H9 (cell line): ENCODE results near the gene SHISA4. TPM values are rescaled to one million over a fixed set of nuclear protein-coding genes. Genes with fewer than 3 reads are reported as not detected.

Experiments
- DNase-seq: peaks from one replicate; pipeline ENCODE4 v3.0.0-alpha.2; 2017
- H2AFZ ChIP-seq: one replicate; pipeline ENCODE4 v1.6.1; 2013; ENCODE audit warnings: mild to moderate bottlenecking, low read length, control low read depth, moderate library complexity
- H2AK5ac ChIP-seq: 2 replicates; pipeline ENCODE4 v1.6.1; 2013; ENCODE audit warnings: low read length, control low read depth, mixed read lengths; ENCODE audit not compliant: insufficient read length
- H2BK120ac ChIP-seq: one replicate; pipeline ENCODE4 v1.6.1; 2013; ENCODE audit warnings: low read depth, mild to moderate bottlenecking, low read length, control low read depth, inconsistent platforms; ENCODE audit not compliant: poor library complexity, severe bottlenecking
- H2BK12ac ChIP-seq: 2 replicates; pipeline ENCODE4 v1.6.1; 2013; ENCODE audit warnings: low read length, control low read depth, mixed read lengths, low read depth; ENCODE audit not compliant: insufficient read length
- H2BK15ac ChIP-seq: 2 replicates; pipeline ENCODE4 v1.6.1; 2013; ENCODE audit warnings: low read depth, low read length, control low read depth
- H2BK20ac ChIP-seq: one replicate; pipeline ENCODE4 v1.6.1; 2013; ENCODE audit warnings: low read depth, mild to moderate bottlenecking, low read length, control low read depth, inconsistent platforms; ENCODE audit not compliant: poor library complexity, severe bottlenecking
- H2BK5ac ChIP-seq: 2 replicates; pipeline ENCODE4 v1.6.1; 2013; ENCODE audit warnings: low read length, control low read depth, mixed read lengths; ENCODE audit not compliant: insufficient read length
- H3K14ac ChIP-seq: 2 replicates; pipeline ENCODE4 v1.6.1; 2013; ENCODE audit warnings: low read length, control low read depth; ENCODE audit not compliant: insufficient read depth
- H3K18ac ChIP-seq: 2 replicates; pipeline ENCODE4 v1.6.1; 2013; ENCODE audit warnings: low read depth, mild to moderate bottlenecking, mixed read lengths, low read length, control low read depth; ENCODE audit not compliant: insufficient read length
- H3K23ac ChIP-seq: 2 replicates; pipeline ENCODE4 v1.6.1; 2013; ENCODE audit warnings: low read length, control low read depth, mixed read lengths, low read depth; ENCODE audit not compliant: insufficient read length
- H3K23me2 ChIP-seq: 2 replicates; pipeline ENCODE4 v1.6.1; 2013; ENCODE audit warnings: low read depth, mild to moderate bottlenecking, mixed read lengths, low read length, control low read depth; ENCODE audit not compliant: insufficient read length, poor library complexity, severe bottlenecking
- H3K27ac ChIP-seq: 2 replicates; pipeline ENCODE4 v1.5.1; 2013; ENCODE audit warnings: low read length, control low read depth, mixed read lengths, low read depth; ENCODE audit not compliant: insufficient read length
- H3K27me3 ChIP-seq: 2 replicates; pipeline ENCODE4 v1.6.1; 2013; ENCODE audit warnings: low read length, control low read depth, inconsistent platforms; ENCODE audit not compliant: insufficient read depth
- H3K4ac ChIP-seq: 2 replicates; pipeline ENCODE4 v1.6.1; 2013; ENCODE audit warnings: low read depth, mild to moderate bottlenecking, control low read depth, inconsistent platforms, low read length, moderate library complexity
- H3K4me1 ChIP-seq: 2 replicates; pipeline ENCODE4 v1.6.1; 2013; ENCODE audit warnings: low read length, control low read depth, inconsistent platforms; ENCODE audit not compliant: insufficient read depth
- H3K4me2 ChIP-seq: 2 replicates; pipeline ENCODE4 v1.6.1; 2013; ENCODE audit warnings: low read length, control low read depth, mixed read lengths; ENCODE audit not compliant: insufficient read length, insufficient read depth
- H3K56ac ChIP-seq: 2 replicates; pipeline ENCODE4 v1.6.1; 2013; ENCODE audit warnings: low read depth, mild to moderate bottlenecking, mixed read lengths, low read length, control low read depth; ENCODE audit not compliant: insufficient read length
- H3K79me1 ChIP-seq: 2 replicates; pipeline ENCODE4 v1.6.1; 2013; ENCODE audit warnings: low read depth, mild to moderate bottlenecking, moderate library complexity, low read length, control low read depth, inconsistent platforms; ENCODE audit not compliant: insufficient read depth, poor library complexity, severe bottlenecking
- H3K79me2 ChIP-seq: 2 replicates; pipeline ENCODE4 v1.6.1; 2013; ENCODE audit warnings: low read length, control low read depth, inconsistent platforms; ENCODE audit not compliant: insufficient read depth
- H3K9ac ChIP-seq: 2 replicates; pipeline ENCODE4 v1.6.1; 2013; ENCODE audit warnings: low read length, control low read depth, mixed read lengths; ENCODE audit not compliant: insufficient read length; ENCODE audit errors: extremely low read depth
- H3K9me3 ChIP-seq: one replicate; pipeline ENCODE4 v1.6.1; 2013; ENCODE audit warnings: low read depth, low read length, inconsistent platforms; ENCODE audit not compliant: control insufficient read depth
- H3T11ph ChIP-seq: one replicate; pipeline ENCODE4 v1.6.1; 2013; ENCODE audit warnings: mild to moderate bottlenecking, low read length, control low read depth, inconsistent platforms
- H4K20me1 ChIP-seq: one replicate; pipeline ENCODE4 v1.6.1; 2013; ENCODE audit not compliant: control insufficient read depth, insufficient read length, insufficient read depth
- H4K5ac ChIP-seq: 2 replicates; pipeline ENCODE4 v1.6.1; 2013; ENCODE audit warnings: low read depth, mild to moderate bottlenecking, mixed read lengths, low read length, control low read depth; ENCODE audit not compliant: insufficient read length
- H4K8ac ChIP-seq: replicated peaks from 2 replicates; pipeline ENCODE4 v1.6.1; 2013; ENCODE audit warnings: low read length, control low read depth, mixed read lengths, low read depth; ENCODE audit not compliant: insufficient read length
- H4K91ac ChIP-seq: 2 replicates; pipeline ENCODE4 v1.6.1; 2013; ENCODE audit warnings: low read depth, mild to moderate bottlenecking, moderate library complexity, mixed read lengths, low read length, control low read depth; ENCODE audit not compliant: insufficient read length
- H3K27ac Mint-ChIP-seq, 3 experiments: 2 replicates in 2 of 3; 3 replicates in 1 of 3; pipeline ENCODE4 v1.8.0; 2020 to 2021; ENCODE audit warnings: mixed read lengths in 3 of 3, mild to moderate bottlenecking in 1 of 3, moderate library complexity in 1 of 3
- H3K27me3 Mint-ChIP-seq: 2 replicates; pipeline ENCODE4 v1.8.0; 2021; ENCODE audit warnings: low read depth, mild to moderate bottlenecking, moderate library complexity, mixed read lengths
- H3K36me3 Mint-ChIP-seq, 3 experiments: 2 replicates in 2 of 3; 3 replicates in 1 of 3; pipeline ENCODE4 v1.8.0; 2020 to 2021; ENCODE audit warnings: low read depth in 3 of 3, mixed read lengths in 3 of 3; ENCODE audit not compliant: insufficient read depth in 1 of 3
- H3K4me1 Mint-ChIP-seq, 2 experiments: 2 replicates each; pipeline ENCODE4 v1.8.0; 2020; ENCODE audit warnings: mixed read lengths in 2 of 2
- H3K4me3 Mint-ChIP-seq, 2 experiments: 2 replicates in 1 of 2; 3 replicates in 1 of 2; pipeline ENCODE4 v1.8.0; 2020 to 2021; ENCODE audit warnings: mild to moderate bottlenecking in 2 of 2, mixed read lengths in 2 of 2, moderate library complexity in 1 of 2
- H3K9me3 Mint-ChIP-seq, 2 experiments: 2 replicates in 1 of 2; 3 replicates in 1 of 2; pipeline ENCODE4 v1.8.0; 2020; ENCODE audit warnings: mild to moderate bottlenecking in 2 of 2, mixed read lengths in 2 of 2, moderate library complexity in 1 of 2
- WGBS: extraction: QIAGEN DNeasy Blood & Tissue Kit; methylation state at CpG from one replicate; pipeline ENCODE4 v1.1.7; 2013; ENCODE audit warnings: missing lambda C conversion rate, low lambda C conversion rate, mixed read lengths; ENCODE audit not compliant: insufficient read length; ENCODE audit errors: extremely low coverage; 5-methylcytosine and 5-hydroxymethylcytosine counted together
- total RNA-seq: library from RNA; stranded (reverse); gene quantifications from 2 replicates; pipeline ENCODE4 v1.2.1, GENCODE V29; 2021
- TF ChIP-seq, protein P1 (sequence below): fragments of 200-600 bp; sonication (generic); conservative IDR thresholded peaks from 3 replicates; pipeline ENCODE4 v1.8.0; 2021; ENCODE audit warnings: antibody characterized with exemption, mild to moderate bottlenecking

Gene SHISA4
- total RNA-seq, 1 experiment from 2014 or later: 6.3 TPM

DNA sequence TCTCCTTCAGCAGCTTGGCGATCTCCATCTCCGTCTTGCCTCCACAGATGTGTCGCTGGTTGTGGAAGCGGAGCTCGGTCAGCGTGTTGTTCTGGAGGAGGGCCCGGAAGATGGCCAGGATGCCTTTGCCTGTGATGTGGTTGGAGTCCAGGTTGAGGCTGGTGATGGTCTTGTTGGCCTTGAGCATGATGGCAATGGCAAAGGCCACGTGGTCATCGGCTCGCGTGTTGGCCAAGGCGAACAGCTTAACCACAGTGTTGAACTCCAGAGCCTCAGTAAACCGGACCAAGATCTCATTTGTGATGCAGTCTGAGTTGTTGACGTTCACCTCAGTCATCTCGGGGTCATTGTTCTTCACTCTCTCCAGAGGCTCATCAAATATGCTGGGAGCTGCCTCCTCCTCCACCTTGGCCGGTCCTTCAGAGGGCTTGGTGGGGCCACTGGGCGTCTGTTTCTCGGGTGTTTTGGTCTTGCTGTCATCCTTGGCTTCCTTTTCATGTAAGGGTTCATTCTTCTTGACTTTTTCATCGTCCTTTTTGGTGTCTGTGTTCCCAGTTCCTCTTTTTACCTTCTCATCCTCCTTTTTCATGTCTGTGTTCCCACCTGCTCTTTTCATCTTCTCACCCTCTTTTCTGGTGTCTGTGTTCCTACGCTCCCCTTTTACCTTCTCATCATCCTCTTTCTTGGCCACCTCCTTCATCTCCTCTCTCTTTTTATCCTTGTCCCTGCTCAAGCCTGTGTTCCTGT lies 11.2 kb downstream of the SHISA4 start:
- Mint-ChIP-seq H3K9me3 (no peaks in the 10 kb centered on the region), H3K4me3 (no peak overlapping the region; a peak in 1 of 5 replicates), H3K27ac (no peak overlapping the region), H3K27me3 (no peaks in the 10 kb centered on the region; the same call in 1 of the 2 replicates), H3K4me1 (peaks cover 12 to 15% of the 10 kb centered on the region in 2 experiments), H3K36me3 (0 out of 7 replicates have a peak, but pooled peaks cover 0 to 1% (median 0%) of the 10 kb centered on the region in 3 experiments)
- DNase-seq: no peak
- H3K14ac ChIP-seq: no peak overlapping the region; the same call in 1 of the 2 replicates
- no CpG with 5 or more reads among the region's 20 CpGs for WGBS
- no peak overlapping the region for H4K8ac ChIP-seq
- peak overlapping the region; percentile 43 for H3K18ac ChIP-seq
- H3K23me2 ChIP-seq: no peaks in the 10 kb centered on the region
- H2BK120ac ChIP-seq: no peak overlapping the region
- no peak overlapping the region for H3K9ac ChIP-seq
- H2BK5ac ChIP-seq: no peak overlapping the region
- no peaks in the 10 kb centered on the region for H3K79me1 ChIP-seq
- H3K27ac ChIP-seq: no peak overlapping the region
- H2BK12ac ChIP-seq: no peak overlapping the region
- no peak overlapping the region for H2AFZ ChIP-seq
- no peak overlapping the region for H2BK20ac ChIP-seq
- no peak overlapping the region for H3K56ac ChIP-seq
- H3K4ac ChIP-seq: no peak overlapping the region
- H2BK15ac ChIP-seq: no peak overlapping the region
- H3K4me2 ChIP-seq: no peak overlapping the region
- H4K5ac ChIP-seq: no peak overlapping the region
- H3K79me2 ChIP-seq: no peaks in the 10 kb centered on the region
- no peaks in the 10 kb centered on the region for H3K9me3 ChIP-seq
- no peaks in the 10 kb centered on the region; the same call in 1 of the 2 replicates for H3K27me3 ChIP-seq
- no peaks in the 10 kb centered on the region; the same call in 1 of the 2 replicates for H3K4me1 ChIP-seq
- no peak overlapping the region for H3T11ph ChIP-seq
- no peak overlapping the region for H2AK5ac ChIP-seq
- H4K20me1 ChIP-seq: no peaks in the 10 kb centered on the region
- no peak overlapping the region for H3K23ac ChIP-seq
- no peak overlapping the region for H4K91ac ChIP-seq
- TF ChIP-seq, protein P1, sequence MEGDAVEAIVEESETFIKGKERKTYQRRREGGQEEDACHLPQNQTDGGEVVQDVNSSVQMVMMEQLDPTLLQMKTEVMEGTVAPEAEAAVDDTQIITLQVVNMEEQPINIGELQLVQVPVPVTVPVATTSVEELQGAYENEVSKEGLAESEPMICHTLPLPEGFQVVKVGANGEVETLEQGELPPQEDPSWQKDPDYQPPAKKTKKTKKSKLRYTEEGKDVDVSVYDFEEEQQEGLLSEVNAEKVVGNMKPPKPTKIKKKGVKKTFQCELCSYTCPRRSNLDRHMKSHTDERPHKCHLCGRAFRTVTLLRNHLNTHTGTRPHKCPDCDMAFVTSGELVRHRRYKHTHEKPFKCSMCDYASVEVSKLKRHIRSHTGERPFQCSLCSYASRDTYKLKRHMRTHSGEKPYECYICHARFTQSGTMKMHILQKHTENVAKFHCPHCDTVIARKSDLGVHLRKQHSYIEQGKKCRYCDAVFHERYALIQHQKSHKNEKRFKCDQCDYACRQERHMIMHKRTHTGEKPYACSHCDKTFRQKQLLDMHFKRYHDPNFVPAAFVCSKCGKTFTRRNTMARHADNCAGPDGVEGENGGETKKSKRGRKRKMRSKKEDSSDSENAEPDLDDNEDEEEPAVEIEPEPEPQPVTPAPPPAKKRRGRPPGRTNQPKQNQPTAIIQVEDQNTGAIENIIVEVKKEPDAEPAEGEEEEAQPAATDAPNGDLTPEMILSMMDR: no peak
